Gastrocnemius medialis (tissue), 4 donors: ENCODE measurements around the gene SMIM9. TPM values are rescaled to one million over a fixed set of nuclear protein-coding genes. Genes with fewer than 3 reads are reported as not detected.
"Not testable (repeated sequence)": the region's sequence is repeated elsewhere in the genome, so short reads cannot be mapped to it uniquely, and the experiment has no call there.

Experiments
- ATAC-seq, 2 donors: fragments of 150-250 bp; one replicate each; pipeline ENCODE4 v1.9.1; 2016
- DNase-seq, 2 donors: peaks; one replicate each; pipeline ENCODE4 v3.0.0-alpha.2; 2019
- H3K27ac ChIP-seq, 4 donors: fragments of 200-600 bp; sonication (generic); 1 replicate in 1 of 4; 2 replicates in 3 of 4; pipeline ENCODE4 v1.5.1; 2016 to 2018; ENCODE audit warnings: mild to moderate bottlenecking in 2 of 4, moderate library complexity in 1 of 4
- H3K27me3 ChIP-seq, 3 donors: fragments of 200-600 bp; sonication (generic) in 2 of 3; 1 replicate in 1 of 3; 2 replicates in 2 of 3; pipeline versions ENCODE4 v1.5.1 to v1.6.0; 2016 to 2019; ENCODE audit warnings: mild to moderate bottlenecking in 1 of 3, moderate library complexity in 1 of 3
- H3K36me3 ChIP-seq, 2 donors: fragments of 200-600 bp; sonication (generic) in 1 of 2; one replicate each; pipeline ENCODE4 v1.5.1; 2017 to 2018
- H3K4me1 ChIP-seq, 2 donors: fragments of 200-600 bp; sonication (generic) in 1 of 2; one replicate each; pipeline ENCODE4 v1.5.1; 2016 to 2017; ENCODE audit warnings: mild to moderate bottlenecking in 2 of 2
- H3K4me3 ChIP-seq, 4 donors: fragments of 200-600 bp; sonication (generic) in 3 of 4; 1 replicate in 1 of 4; 2 replicates in 3 of 4; pipeline ENCODE4 v1.5.1; 2016 to 2019; ENCODE audit warnings: mild to moderate bottlenecking in 2 of 4
- H3K9me3 ChIP-seq, 3 donors: fragments of 200-600 bp; sonication (generic) in 2 of 3; 1 replicate in 1 of 3; 2 replicates in 2 of 3; pipeline ENCODE4 v1.5.1; 2016 to 2019
- POLR2A ChIP-seq, 2 donors: fragments of 450-650 bp; IDR thresholded peaks; one replicate each; pipeline ENCODE4 v1.6.1; 2017; ENCODE audit warnings: antibody characterized with exemption in 2 of 2, mild to moderate bottlenecking in 2 of 2, moderate library complexity in 2 of 2
- in situ Hi-C, 4 donors: fragments of 200-750 bp; cut with MboI; loops; one replicate each; pipeline versions ENCODE4 v1.15.0 to v1.8.0; 2017; ENCODE audit warnings: low sequenced_read_pairs in 4 of 4
- intact Hi-C: fragments of 100-400 bp; cut with DNase I; formaldehyde crosslinking; loops from one replicate; pipeline ENCODE4 v1.15.1; 2023; ENCODE audit warnings: low total_unique reads
- total RNA-seq, 4 donors: library from RNA; depleted of rRNA; stranded (reverse); fragments of >200 nt; gene quantifications; one replicate each; pipeline versions ENCODE4 v1.1.0 to v1.2.3, GENCODE V29; 2016
- TF ChIP-seq, protein P1 (sequence below), 5 experiments: fragments of 450-650 bp in 3 of 5; fragments of 200-600 bp in 2 of 5; sonication (generic) in 2 of 5; IDR thresholded peaks in 4 of 5; conservative IDR thresholded peaks in 1 of 5; 1 replicate in 4 of 5; 2 replicates in 1 of 5; pipeline ENCODE4 v1.5.1; 2016 to 2019; ENCODE audit warnings: antibody characterized with exemption in 5 of 5, mild to moderate bottlenecking in 3 of 5, moderate library complexity in 3 of 5

SMIM9 gene
- total RNA-seq, 4 donors from 2014 or later: not detected

DNA sequence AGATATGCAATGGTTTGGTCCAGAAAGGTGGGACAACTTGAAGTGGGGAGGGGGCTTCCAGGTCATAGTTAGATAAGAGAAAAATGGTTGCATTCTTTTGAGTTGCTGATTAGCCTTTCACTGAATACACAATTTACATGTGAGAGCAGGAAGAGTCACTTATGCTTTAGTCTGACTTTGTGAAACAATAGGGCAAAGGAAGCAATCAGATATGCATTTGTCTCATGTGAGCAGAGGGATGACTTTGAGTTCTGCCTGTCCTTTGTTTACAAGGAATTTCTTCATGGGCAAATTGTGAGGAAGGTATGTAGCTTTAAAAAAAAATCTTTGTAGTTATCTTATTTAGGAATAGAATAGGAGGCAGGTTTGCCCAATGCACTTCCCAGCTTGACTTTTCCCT, 12.9 kb downstream of the SMIM9 start:
- TF ChIP-seq, protein P1, sequence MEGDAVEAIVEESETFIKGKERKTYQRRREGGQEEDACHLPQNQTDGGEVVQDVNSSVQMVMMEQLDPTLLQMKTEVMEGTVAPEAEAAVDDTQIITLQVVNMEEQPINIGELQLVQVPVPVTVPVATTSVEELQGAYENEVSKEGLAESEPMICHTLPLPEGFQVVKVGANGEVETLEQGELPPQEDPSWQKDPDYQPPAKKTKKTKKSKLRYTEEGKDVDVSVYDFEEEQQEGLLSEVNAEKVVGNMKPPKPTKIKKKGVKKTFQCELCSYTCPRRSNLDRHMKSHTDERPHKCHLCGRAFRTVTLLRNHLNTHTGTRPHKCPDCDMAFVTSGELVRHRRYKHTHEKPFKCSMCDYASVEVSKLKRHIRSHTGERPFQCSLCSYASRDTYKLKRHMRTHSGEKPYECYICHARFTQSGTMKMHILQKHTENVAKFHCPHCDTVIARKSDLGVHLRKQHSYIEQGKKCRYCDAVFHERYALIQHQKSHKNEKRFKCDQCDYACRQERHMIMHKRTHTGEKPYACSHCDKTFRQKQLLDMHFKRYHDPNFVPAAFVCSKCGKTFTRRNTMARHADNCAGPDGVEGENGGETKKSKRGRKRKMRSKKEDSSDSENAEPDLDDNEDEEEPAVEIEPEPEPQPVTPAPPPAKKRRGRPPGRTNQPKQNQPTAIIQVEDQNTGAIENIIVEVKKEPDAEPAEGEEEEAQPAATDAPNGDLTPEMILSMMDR (IDR thresholded peaks at IDR 0.05 in 4 of 5, conservative IDR thresholded peaks at IDR 0.05 in 1 of 5): no peak
- TF ChIP-seq POLR2A (IDR thresholded peaks at IDR 0.05): no peak
- no peaks in the 10 kb centered on the region for H3K36me3 ChIP-seq
- H3K4me3 ChIP-seq: no peak overlapping the region
- ATAC-seq (no peak), DNase-seq (no peak)
- in situ Hi-C loops (no loop called here), intact Hi-C loops (no loop called here)
- H3K9me3 ChIP-seq: no peaks in the 10 kb centered on the region
- H3K27ac ChIP-seq: no peak overlapping the region
- no peaks in the 10 kb centered on the region for H3K4me1 ChIP-seq
- H3K27me3 ChIP-seq: no peaks in the 10 kb centered on the region

DNA sequence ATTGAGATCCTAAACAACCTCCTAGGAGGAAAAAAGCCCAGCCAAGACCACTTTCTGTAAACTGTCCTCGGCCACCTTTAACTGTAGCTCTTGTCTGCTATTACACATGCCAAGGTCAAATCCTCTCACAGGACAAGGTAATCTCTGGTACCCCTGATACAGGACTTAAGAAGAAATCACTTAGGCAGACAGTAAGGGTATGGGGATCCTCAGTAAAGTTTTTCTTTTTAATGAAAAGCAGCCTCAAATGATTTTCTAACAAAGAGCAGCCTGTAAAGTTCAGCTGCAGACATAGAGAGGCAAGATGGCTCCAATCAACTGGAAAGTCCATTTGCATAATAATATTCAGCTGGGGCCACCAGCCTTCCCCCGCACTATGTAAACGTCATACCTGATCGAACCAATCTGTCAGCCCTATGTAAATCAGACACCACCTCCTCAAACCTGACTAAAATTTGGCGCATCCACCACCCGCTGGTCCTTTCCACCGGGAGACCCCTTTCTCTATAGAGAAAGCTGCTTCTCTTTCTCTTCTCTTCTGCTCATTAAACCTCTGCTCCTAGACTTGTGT, 14.6 kb downstream of the SMIM9 start:
- Histone ChIP-seq H3K27ac (no peak overlapping the region), H3K36me3 (no peaks in the 10 kb centered on the region), H3K9me3 (no peaks in the 10 kb centered on the region), H3K4me3 (no peak overlapping the region), H3K4me1 (no peaks in the 10 kb centered on the region), H3K27me3 (no peaks in the 10 kb centered on the region)
- intact Hi-C loops (no loop called here), in situ Hi-C loops (no loop called here)
- TF ChIP-seq POLR2A (IDR thresholded peaks at IDR 0.05): no peak
- TF ChIP-seq, protein P1 (IDR thresholded peaks at IDR 0.05 in 4 of 5, conservative IDR thresholded peaks at IDR 0.05 in 1 of 5): no peak
- DNase-seq (no peak), ATAC-seq (no peak)

DNA sequence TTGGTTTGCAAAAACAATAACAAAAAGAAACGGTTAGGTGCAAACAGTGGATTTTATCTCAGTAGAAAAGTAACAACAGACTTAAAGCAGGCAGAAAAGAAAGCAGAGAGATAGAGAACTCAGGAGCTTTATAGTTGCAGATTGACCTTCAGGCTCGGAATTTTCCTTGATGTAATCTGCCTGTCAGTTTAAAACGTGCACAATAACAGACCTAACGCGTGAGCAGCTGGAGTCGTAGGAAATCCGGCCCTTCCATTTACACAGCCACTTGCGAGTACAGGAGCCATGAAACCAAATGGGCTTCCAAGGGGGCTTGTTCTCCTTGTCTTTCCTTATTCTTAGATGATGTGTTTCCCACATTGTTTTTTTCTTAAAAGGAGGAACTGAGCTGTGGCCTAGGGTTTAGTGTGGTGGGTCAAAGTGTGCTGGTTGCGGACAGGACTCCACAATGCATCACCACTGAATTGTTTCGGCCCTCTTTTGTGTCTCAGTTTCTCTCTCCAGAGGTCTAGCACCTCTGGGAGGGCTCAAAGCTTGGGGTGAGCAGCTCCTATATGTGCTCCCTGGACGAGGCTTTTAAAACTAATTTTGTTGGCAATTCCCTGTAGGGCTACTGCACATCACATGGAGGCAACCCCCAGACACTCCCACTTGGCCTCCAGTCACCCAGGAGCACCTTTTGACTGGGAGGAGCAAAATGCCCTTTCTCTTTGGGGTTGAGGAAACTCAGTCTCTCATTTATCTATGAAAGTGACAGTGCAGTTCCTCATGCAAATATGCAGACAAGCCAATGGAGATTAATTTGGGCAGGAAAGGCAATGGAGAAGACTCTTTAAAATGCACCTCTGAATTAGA, 15.3 kb downstream of the SMIM9 start:
- Histone ChIP-seq H3K4me1 (no peaks in the 10 kb centered on the region), H3K27me3 (no peaks in the 10 kb centered on the region), H3K27ac (no peak overlapping the region), H3K9me3 (no peaks in the 10 kb centered on the region), H3K4me3 (no peak overlapping the region), H3K36me3 (no peaks in the 10 kb centered on the region)
- intact Hi-C loops: no loop called here
- in situ Hi-C loops: no loop called here
- ATAC-seq (no peak), DNase-seq (no peak)
- no peak for TF ChIP-seq POLR2A (IDR thresholded peaks at IDR 0.05)
- TF ChIP-seq, protein P1 (IDR thresholded peaks at IDR 0.05 in 4 of 5, conservative IDR thresholded peaks at IDR 0.05 in 1 of 5): no peak

DNA sequence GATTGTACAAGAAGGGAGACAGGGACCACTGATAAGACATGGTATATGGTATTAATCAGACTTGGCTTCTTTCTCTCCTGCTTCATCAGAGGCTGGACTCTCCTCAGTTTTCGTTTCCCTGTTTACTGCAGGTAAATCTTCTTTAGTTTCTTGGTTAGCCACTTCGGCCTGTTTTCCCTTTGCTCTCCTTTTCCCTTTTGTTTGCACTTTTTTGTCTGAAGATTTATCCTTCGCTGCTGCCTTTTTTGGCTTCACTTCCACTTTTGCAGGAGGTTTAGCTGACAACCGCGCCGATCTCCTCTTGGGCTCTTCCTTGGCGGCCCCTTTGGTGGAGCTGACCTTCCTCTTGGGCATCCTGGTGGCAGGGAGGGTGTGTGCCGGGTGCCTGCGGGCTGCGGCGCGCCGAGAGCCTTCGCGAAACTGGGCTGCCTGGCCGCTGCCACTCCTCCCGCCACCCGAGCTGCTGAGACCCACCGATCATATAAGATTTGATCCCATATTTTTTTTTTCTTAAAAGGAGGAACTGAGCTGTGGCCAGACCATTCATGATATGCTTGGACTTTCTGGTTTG, 17.3 kb downstream of the SMIM9 start:
- H3K4me1 ChIP-seq, DNase-seq, H3K4me3 ChIP-seq, H3K9me3 ChIP-seq, in situ Hi-C loops, H3K27ac ChIP-seq, ATAC-seq, intact Hi-C loops, H3K27me3 ChIP-seq, H3K36me3 ChIP-seq: not testable (repeated sequence)

DNA sequence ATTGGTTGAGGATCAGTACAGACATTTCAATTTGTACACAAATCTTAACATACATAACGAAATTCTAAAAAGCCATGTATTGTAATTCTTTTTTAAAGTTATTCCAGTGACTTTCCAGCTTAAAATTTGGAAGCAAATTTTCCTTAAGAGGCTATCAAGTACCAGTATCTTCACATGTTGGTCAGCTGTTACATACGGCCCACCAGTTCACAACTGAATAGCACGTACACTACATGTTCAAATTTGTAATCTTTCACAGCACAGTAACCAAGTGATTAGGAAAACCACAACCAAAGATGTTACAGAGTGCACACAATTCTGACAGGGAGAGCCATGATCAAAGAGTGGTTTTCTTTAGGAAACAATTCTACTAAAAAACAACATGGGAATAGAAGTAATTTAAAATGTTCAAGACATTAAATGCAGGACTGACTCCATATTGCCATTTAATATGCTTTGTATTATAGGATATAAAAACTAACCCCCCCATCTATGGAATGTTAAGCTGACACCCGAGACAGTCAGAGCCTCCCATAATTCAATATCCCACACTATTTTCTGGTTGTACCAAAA, 18.1 kb downstream of the SMIM9 start:
- H3K4me3 ChIP-seq, H3K4me1 ChIP-seq, intact Hi-C loops, H3K27me3 ChIP-seq, in situ Hi-C loops, H3K36me3 ChIP-seq, H3K27ac ChIP-seq, H3K9me3 ChIP-seq, ATAC-seq, DNase-seq: not testable (repeated sequence)
